GM06990 (cell line): Measurements from ENCODE around the gene MS4A5.
"Not testable (repeated sequence)": the region's sequence is repeated elsewhere in the genome, so short reads cannot be mapped to it uniquely, and the experiment has no call there.

ENCODE experiments used
- DNase-seq: peaks from one replicate; pipeline ENCODE4 v3.0.0-alpha.2; 2011; ENCODE audit not compliant: insufficient read length; ENCODE audit errors: extremely low read depth
- H3K27me3 ChIP-seq: replicated peaks from 2 replicates; pipeline ENCODE4 v1.6.0; 2011; ENCODE audit warnings: low read length; ENCODE audit not compliant: control insufficient read depth, insufficient read depth
- H3K36me3 ChIP-seq: 2 replicates; pipeline ENCODE4 v1.5.1; 2011; ENCODE audit warnings: low read length; ENCODE audit not compliant: control insufficient read depth, insufficient read depth
- H3K4me3 ChIP-seq: replicated peaks from 2 replicates; pipeline ENCODE4 v1.5.1; 2011; ENCODE audit warnings: low read depth, mild to moderate bottlenecking, control low read depth, low read length
- TF ChIP-seq, protein P1 (sequence below): IDR thresholded peaks from 2 replicates; pipeline ENCODE4 v1.5.1; 2011; ENCODE audit warnings: low read length, control low read depth, mild to moderate bottlenecking, inconsistent platforms; ENCODE audit not compliant: insufficient read depth, poor library complexity, severe bottlenecking

The MS4A5 gene

GRCh38 chr11:60428517-60428916 is 855 bp upstream of the MS4A5 start:
- Histone ChIP-seq H3K4me3 (no peak overlapping the region), H3K27me3 (no peaks in the 10 kb centered on the region), H3K36me3 (no peaks in the 10 kb centered on the region)
- TF ChIP-seq, protein P1, sequence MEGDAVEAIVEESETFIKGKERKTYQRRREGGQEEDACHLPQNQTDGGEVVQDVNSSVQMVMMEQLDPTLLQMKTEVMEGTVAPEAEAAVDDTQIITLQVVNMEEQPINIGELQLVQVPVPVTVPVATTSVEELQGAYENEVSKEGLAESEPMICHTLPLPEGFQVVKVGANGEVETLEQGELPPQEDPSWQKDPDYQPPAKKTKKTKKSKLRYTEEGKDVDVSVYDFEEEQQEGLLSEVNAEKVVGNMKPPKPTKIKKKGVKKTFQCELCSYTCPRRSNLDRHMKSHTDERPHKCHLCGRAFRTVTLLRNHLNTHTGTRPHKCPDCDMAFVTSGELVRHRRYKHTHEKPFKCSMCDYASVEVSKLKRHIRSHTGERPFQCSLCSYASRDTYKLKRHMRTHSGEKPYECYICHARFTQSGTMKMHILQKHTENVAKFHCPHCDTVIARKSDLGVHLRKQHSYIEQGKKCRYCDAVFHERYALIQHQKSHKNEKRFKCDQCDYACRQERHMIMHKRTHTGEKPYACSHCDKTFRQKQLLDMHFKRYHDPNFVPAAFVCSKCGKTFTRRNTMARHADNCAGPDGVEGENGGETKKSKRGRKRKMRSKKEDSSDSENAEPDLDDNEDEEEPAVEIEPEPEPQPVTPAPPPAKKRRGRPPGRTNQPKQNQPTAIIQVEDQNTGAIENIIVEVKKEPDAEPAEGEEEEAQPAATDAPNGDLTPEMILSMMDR, result no peak
- no peak for DNase-seq

DNA sequence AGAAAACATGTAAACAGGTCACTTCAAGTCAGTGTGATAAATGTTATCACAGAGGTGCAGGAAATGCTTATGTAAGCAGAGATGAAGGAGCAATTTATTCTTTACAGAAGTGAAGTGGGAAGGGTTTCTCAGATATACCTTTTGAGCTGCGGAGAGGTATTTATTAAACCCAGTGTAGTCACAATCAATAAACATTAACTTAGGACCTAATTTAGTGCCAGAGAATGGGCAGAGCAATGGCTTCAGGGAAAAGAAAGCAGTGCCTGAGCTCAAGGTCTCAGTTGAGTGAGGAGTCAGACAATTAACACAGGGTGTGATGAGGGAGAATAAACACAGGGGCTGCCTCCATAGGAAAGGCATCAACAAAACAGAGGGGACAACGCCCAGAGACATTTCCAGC is 1.9 kb downstream of the MS4A5 start:
- DNase-seq, result no peak
- Histone ChIP-seq H3K36me3 (no peaks in the 10 kb centered on the region), H3K27me3 (no peaks in the 10 kb centered on the region), H3K4me3 (no peak overlapping the region)
- TF ChIP-seq, protein P1, result no peak

- H3K4me3 ChIP-seq, result no peak overlapping the region
- TF ChIP-seq, protein P1, result no peak
Measured at GRCh38 chr11:60433401-60433800, 4.0 kb downstream of the MS4A5 start.

GRCh38 chr11:60447070-60447469 is 17.7 kb downstream of the MS4A5 start:
- TF ChIP-seq, protein P1, result no peak
- H3K36me3 ChIP-seq, result no peaks in the 10 kb centered on the region
- no peaks in the 10 kb centered on the region for H3K27me3 ChIP-seq
- no peak for DNase-seq
- H3K4me3 ChIP-seq, result no peak overlapping the region

More at GRCh38 chr11:60433401-60433800, 4.0 kb downstream of the MS4A5 start:
- DNase-seq, result no peak
- no peaks in the 10 kb centered on the region for H3K36me3 ChIP-seq
- no peaks in the 10 kb centered on the region for H3K27me3 ChIP-seq

GRCh38 chr11:60447846-60448245 is 18.5 kb downstream of the MS4A5 start:
- H3K4me3 ChIP-seq, result no peak overlapping the region
- no peaks in the 10 kb centered on the region for H3K36me3 ChIP-seq
- TF ChIP-seq, protein P1, result no peak
- no peak for DNase-seq
- H3K27me3 ChIP-seq, result no peaks in the 10 kb centered on the region

GRCh38 chr11:60451185-60451584 is 21.8 kb downstream of the MS4A5 start:
- not testable (repeated sequence) for DNase-seq, H3K27me3 ChIP-seq, H3K4me3 ChIP-seq, H3K36me3 ChIP-seq
